GM21526 (cell line): ENCODE data around the gene KCNK6.
A peak's percentile ranks its signal among the peaks of the same experiment; 100 is the strongest.
"Not testable (repeated sequence)": the region's sequence is repeated elsewhere in the genome, so short reads cannot be mapped to it uniquely, and the experiment has no call there.

Source experiments
- ATAC-seq: cut with Tn5 transposase; IDR thresholded peaks from one replicate; pipeline ENCODE4 v1.9.1; 2021; ENCODE audit warnings: moderate library complexity; ENCODE audit not compliant: unreplicated experiment, low FRiP score

Gene KCNK6

GRCh38 chr19:38360839-38361631, 41.4 kb downstream of the KCNK6 start:
- no peak for ATAC-seq

GRCh38 chr19:38361633-38362075, 42.0 kb downstream of the KCNK6 start:
- ATAC-seq: no peak

GRCh38 chr19:38362076-38362945, 42.7 kb downstream of the KCNK6 start:
- no peak for ATAC-seq

GRCh38 chr19:38362946-38363688, 43.5 kb downstream of the KCNK6 start:
- not testable (repeated sequence) for ATAC-seq

- ATAC-seq: no peak
These were observed 47.4 kb downstream of the KCNK6 start for GRCh38 chr19:38367041-38367440.

- ATAC-seq: no peak
These were observed 49.9 kb downstream of the KCNK6 start for GRCh38 chr19:38369584-38369983.

- ATAC-seq: no peak
These were observed 50.7 kb downstream of the KCNK6 start for GRCh38 chr19:38370299-38370698.

GRCh38 chr19:38371081-38371480, 51.4 kb downstream of the KCNK6 start:
- ATAC-seq: no peak

GRCh38 chr19:38373907-38374331, 54.3 kb downstream of the KCNK6 start:
- no peak for ATAC-seq

GRCh38 chr19:38374332-38375097, 54.9 kb downstream of the KCNK6 start, which contains the start of gene PSMD8:
TSS of gene PSMD8 (plus strand) at chr19:38374571. CDS start at chr19:38374602, 31 bp downstream.
- peak; percentile 89 for ATAC-seq

GRCh38 chr19:38375098-38375493, 55.5 kb downstream of the KCNK6 start:
- no peak for ATAC-seq

GRCh38 chr19:38375748-38376147, 56.1 kb downstream of the KCNK6 start:
- no peak for ATAC-seq

GRCh38 chr19:38376576-38376975, 56.9 kb downstream of the KCNK6 start:
- no peak for ATAC-seq

GRCh38 chr19:38377052-38377451, 57.4 kb downstream of the KCNK6 start:
- no peak for ATAC-seq

- ATAC-seq: no peak
These were observed 59.2 kb downstream of the KCNK6 start for GRCh38 chr19:38378866-38379265.

GRCh38 chr19:38381138-38381537, 61.5 kb downstream of the KCNK6 start:
- ATAC-seq: no peak
